ENCODE measurements around the gene CACNB1.

CACNB1 gene

DNA sequence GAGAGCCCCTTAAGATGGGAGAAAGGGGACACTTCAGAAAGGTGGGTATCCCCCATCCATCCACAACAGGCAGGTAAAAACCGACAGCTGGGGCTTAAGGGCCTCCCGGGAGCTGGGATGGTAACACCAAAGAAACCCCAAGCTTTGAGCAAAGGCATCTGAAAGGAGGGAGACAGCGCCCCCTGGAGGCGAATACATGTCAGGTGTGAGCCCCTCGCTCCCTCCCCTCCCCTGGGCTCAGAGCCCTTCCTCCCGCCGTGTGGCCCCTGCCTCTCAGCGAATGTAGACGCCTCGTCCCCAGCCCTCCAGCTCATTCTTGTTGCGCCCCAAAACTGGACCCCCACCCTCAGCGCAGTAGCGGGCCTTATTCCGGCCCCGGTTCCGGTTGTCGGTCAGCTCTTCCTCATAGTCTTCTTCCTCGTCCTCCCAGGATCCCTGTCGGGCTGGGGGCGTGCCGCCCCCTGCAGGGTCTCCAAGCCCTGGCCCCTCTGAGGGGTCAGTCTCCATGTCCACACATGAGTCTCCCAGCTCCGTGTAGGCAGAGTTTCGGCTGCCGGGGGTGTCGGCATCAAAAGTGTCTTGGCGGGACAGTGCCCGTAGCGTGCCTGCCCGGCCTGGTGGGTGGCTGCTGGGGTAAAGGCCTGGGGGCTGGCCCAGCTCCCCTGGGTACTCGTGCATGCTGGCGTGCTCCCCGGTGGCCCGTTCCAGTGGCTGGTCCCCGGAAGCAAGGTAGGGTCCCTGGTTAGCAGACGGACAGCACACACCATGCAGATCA is 22.4 kb downstream of the CACNB1 start:
- peak; percentile 78 for DNase-seq (ENCODE audit: low read depth)
- H3K4me3 ChIP-seq (ENCODE audit: low read depth, low read length): no peak overlapping the region
- TF ChIP-seq, protein P1, sequence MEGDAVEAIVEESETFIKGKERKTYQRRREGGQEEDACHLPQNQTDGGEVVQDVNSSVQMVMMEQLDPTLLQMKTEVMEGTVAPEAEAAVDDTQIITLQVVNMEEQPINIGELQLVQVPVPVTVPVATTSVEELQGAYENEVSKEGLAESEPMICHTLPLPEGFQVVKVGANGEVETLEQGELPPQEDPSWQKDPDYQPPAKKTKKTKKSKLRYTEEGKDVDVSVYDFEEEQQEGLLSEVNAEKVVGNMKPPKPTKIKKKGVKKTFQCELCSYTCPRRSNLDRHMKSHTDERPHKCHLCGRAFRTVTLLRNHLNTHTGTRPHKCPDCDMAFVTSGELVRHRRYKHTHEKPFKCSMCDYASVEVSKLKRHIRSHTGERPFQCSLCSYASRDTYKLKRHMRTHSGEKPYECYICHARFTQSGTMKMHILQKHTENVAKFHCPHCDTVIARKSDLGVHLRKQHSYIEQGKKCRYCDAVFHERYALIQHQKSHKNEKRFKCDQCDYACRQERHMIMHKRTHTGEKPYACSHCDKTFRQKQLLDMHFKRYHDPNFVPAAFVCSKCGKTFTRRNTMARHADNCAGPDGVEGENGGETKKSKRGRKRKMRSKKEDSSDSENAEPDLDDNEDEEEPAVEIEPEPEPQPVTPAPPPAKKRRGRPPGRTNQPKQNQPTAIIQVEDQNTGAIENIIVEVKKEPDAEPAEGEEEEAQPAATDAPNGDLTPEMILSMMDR (conservative IDR thresholded peaks at IDR 0.05; ENCODE audit: low read depth, low read length): peak; percentile 80

DNA sequence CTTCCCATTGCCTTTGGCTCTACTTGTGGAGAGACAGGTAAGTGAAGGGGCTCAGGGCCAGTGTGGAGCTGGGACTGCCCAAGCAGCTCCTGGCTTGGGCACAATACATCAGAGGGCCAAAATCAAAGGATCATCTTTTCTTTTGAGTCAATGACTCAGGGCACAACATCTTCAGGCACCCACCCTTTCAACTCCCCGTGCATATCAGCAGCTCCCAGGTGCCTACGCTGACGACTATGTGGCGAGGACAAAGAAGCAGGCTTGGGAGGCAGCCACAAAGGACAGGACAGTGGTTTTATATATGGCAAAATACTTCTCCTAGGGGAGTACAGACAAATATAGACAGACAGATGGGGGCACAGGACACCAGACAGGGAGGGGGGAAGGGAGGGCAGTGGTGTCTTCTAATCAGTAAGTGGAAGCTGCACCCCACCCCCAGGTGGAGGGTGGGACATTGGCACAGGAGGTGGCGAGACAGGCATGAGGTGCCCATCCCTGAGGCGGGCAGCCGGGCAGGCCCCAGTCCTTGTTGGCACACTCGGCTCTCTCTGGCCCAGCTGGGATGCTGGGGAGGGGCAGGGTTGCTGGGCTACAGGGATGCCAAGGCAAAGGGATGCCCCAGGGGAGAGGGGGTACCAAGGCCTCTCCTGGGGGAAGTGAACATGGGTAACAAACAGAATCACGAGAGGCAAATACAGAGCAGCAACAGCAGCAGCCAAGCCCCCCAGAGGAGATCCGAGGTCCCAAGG is 23.8 kb downstream of the CACNB1 start:
- no peak for DNase-seq (ENCODE audit: low read depth)
- no peak overlapping the region for H3K4me3 ChIP-seq (ENCODE audit: low read depth, low read length)
- TF ChIP-seq, protein P1 (conservative IDR thresholded peaks at IDR 0.05; ENCODE audit: low read depth, low read length): no peak

DNA sequence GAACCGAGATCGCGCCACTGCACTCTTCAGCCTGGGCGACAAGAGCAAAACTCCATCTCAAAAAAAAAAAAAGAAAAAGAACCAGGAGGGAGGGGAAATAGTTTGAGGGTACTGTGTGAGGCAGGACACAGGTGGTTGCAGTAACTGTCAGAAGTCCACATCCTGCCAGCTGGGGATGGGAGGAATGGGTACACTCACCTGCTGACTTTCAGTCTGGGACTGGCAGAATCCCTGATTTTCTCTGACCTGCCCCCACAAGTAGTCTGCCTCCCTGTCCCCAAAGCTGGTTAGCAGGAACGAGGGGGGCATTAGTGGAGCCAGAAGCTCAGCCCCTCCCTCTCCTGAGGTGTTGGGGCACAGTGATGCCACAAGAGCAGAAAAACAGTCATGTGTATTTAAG is 24.4 kb downstream of the CACNB1 start:
- DNase-seq (ENCODE audit: low read depth): no peak
- H3K4me3 ChIP-seq (ENCODE audit: low read depth, low read length): no peak overlapping the region
- TF ChIP-seq, protein P1 (conservative IDR thresholded peaks at IDR 0.05; ENCODE audit: low read depth, low read length): no peak

DNA sequence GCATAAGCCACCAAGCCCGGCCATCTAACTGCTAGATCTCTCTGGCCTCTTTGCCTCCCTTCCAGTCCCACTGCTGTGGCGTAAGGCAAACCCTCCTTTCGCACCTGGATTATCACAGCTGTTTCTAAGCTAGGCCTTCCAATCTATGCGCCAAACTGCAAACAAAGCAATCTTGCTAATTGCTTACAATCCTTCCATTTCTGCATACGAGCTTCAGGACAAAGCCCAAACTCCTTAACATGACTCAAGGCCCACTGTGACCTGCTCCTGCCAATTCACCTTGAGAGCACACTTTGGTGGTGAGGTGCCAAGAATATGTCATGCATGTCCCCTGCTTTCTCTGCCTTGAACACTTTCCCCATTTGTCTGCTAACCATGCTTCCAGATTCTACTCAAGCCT is 25.5 kb downstream of the CACNB1 start:
- DNase-seq (ENCODE audit: low read depth): no peak
- no peak overlapping the region for H3K4me3 ChIP-seq (ENCODE audit: low read depth, low read length)
- TF ChIP-seq, protein P1 (conservative IDR thresholded peaks at IDR 0.05; ENCODE audit: low read depth, low read length): no peak

DNA sequence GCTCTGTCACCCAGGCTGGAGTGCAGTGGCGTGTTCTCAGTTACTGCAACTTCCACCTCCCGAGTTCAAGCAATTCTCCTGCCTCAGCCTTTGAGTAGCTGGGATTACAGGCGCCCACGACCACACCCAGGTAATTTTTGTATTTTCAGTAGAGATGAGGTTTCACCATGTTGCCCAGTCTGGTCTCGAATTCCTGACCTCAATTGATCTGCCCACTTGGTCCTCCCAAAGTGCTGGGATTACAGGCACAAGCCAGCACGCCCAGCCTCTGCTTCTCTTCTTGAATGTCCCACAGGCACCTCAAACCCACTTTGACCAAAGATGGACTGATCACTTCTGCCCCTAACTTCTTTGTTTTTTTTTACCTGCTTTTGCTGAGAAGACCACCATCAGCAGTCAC is 26.9 kb downstream of the CACNB1 start:
- H3K4me3 ChIP-seq (ENCODE audit: low read depth, low read length): no peak overlapping the region
- TF ChIP-seq, protein P1 (conservative IDR thresholded peaks at IDR 0.05; ENCODE audit: low read depth, low read length): no peak
- DNase-seq (ENCODE audit: low read depth): no peak

DNA sequence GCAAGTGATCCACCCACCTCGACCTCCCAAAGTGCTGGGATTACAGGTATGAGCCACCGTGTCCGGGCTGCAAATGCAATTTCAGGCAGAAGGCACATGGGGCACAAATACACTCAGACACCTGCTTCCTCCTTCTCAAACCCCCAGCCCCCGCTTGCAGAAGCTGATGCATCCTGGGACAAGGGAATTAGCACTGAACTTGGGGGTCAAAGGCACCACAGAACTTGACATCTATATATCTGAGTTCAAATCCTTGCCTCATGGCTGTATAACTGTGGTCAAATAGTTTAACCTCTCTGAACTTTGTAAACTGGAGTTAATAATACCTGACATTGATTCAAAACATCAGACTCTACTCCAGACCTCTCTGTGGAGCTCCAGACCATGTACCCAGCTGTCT is 27.4 kb downstream of the CACNB1 start:
- no peak overlapping the region for H3K4me3 ChIP-seq (ENCODE audit: low read depth, low read length)
- no peak for DNase-seq (ENCODE audit: low read depth)
- TF ChIP-seq, protein P1 (conservative IDR thresholded peaks at IDR 0.05; ENCODE audit: low read depth, low read length): no peak

Measured in choroid plexus epithelial cell (primary cell).